Measurements from ENCODE around the gene NRG2. TPM values are rescaled to one million over a fixed set of nuclear protein-coding genes. Genes with fewer than 3 reads are reported as not detected.

Gene NRG2
- total RNA-seq, 1 experiment from 2014 or later: 0.23 TPM

DNA sequence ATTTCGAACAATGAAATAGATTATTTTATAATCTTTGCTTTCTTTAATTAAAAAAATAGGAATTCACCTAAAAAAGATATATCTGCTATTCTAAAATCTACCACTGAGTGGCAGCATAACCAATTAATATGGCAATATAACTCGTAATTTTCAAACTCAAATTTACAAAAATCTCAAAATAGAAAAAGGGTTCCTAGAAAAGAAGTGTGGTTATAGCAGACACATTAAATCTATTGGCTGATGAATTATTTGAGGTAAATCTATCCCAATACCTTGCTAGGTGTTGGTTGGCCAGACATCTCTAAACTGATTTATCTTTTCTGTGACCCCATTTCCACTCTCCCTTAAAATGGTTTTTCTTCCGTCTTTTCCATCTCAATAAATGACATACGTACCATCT lies 30.2 kb upstream of the NRG2 start:
- no TSS peak for BruUV-seq (replicated peaks)
- Mint-ChIP-seq H3K4me1 (ENCODE audit: insufficient read depth, unreplicated experiment) (no peaks in the 10 kb centered on the region), H3K9me3 (ENCODE audit: unreplicated experiment) (no peaks in the 10 kb centered on the region), H3K4me3 (ENCODE audit: unreplicated experiment) (no peak overlapping the region), H3K27ac (ENCODE audit: low read depth, unreplicated experiment) (no peak overlapping the region), H3K27me3 (ENCODE audit: insufficient read depth, unreplicated experiment) (peaks cover 15% of the 10 kb centered on the region), H3K36me3 (ENCODE audit: insufficient read depth, unreplicated experiment) (no peaks in the 10 kb centered on the region)
- CTCF ChIA-PET: interaction anchor here (0.6 to 9.2 kb wide), 46 partner anchors 8 to 1230 kb away, joined by 3 to 215 read pairs (median 5); partner anchors contain the start of genes HBEGF, NRG2 and SLC4A9
- POLR2A ChIA-PET: interaction anchor here (0.7 to 1.5 kb wide), 9 partner anchors 21 to 85 kb away, joined by 3 to 6 read pairs (median 4); partner anchors contain the start of gene PURA
- intact Hi-C loops (cut with micrococcal nuclease): loop anchor here (1.0 to 2.0 kb wide), 3 partner anchors 34 to 84 kb away; no protein-coding TSS in a partner anchor
- DNase-seq (ENCODE audit: unreplicated experiment): peak; percentile 33
- TF ChIP-seq, protein P1, sequence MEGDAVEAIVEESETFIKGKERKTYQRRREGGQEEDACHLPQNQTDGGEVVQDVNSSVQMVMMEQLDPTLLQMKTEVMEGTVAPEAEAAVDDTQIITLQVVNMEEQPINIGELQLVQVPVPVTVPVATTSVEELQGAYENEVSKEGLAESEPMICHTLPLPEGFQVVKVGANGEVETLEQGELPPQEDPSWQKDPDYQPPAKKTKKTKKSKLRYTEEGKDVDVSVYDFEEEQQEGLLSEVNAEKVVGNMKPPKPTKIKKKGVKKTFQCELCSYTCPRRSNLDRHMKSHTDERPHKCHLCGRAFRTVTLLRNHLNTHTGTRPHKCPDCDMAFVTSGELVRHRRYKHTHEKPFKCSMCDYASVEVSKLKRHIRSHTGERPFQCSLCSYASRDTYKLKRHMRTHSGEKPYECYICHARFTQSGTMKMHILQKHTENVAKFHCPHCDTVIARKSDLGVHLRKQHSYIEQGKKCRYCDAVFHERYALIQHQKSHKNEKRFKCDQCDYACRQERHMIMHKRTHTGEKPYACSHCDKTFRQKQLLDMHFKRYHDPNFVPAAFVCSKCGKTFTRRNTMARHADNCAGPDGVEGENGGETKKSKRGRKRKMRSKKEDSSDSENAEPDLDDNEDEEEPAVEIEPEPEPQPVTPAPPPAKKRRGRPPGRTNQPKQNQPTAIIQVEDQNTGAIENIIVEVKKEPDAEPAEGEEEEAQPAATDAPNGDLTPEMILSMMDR (IDR thresholded peaks at IDR 0.05; ENCODE audit: unreplicated experiment): peak; percentile 64

DNA sequence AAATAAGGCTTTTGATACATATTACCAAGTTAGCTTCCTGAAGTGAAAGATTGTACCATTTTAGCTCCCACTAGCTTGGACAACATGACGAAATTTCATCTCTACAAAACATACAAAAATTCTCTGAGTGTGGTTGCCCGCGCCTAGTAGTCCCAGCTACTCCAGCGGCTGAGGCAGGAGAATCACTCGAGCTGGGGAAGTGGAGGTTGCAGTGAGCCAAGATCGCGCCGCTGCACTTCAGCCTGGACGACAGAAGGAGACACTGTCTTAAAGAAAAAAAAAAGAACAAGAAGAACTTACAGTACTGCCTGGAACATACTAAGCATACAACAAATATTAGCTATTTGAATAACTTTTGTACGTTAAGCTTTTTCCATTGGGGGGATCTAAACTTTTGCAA lies 29.7 kb upstream of the NRG2 start:
- H3K4me3 Mint-ChIP-seq (ENCODE audit: unreplicated experiment): no peak overlapping the region
- H3K27me3 Mint-ChIP-seq (ENCODE audit: insufficient read depth, unreplicated experiment): peaks cover 20% of the 10 kb centered on the region
- no TSS peak for BruUV-seq (replicated peaks)
- no peak for DNase-seq (ENCODE audit: unreplicated experiment)
- H3K4me1 Mint-ChIP-seq (ENCODE audit: insufficient read depth, unreplicated experiment): no peaks in the 10 kb centered on the region
- H3K36me3 Mint-ChIP-seq (ENCODE audit: insufficient read depth, unreplicated experiment): no peaks in the 10 kb centered on the region
- TF ChIP-seq, protein P1 (IDR thresholded peaks at IDR 0.05; ENCODE audit: unreplicated experiment): no peak
- ChIA-PET POLR2A (interaction anchor here (0.6 to 1.5 kb wide), 9 partner anchors 33 to 148 kb away, joined by 3 to 6 read pairs (median 4); no protein-coding TSS in a partner anchor), CTCF (interaction anchor here (0.6 to 9.2 kb wide), 57 partner anchors 8 to 1229 kb away, joined by 3 to 215 read pairs (median 4); partner anchors contain the start of genes HBEGF, NRG2 and SLC4A9)
- H3K27ac Mint-ChIP-seq (ENCODE audit: low read depth, unreplicated experiment): no peak overlapping the region
- H3K9me3 Mint-ChIP-seq (ENCODE audit: unreplicated experiment): no peaks in the 10 kb centered on the region
- intact Hi-C loops (cut with micrococcal nuclease): loop anchor here (1.0 to 2.0 kb wide), 3 partner anchors 34 to 84 kb away; no protein-coding TSS in a partner anchor

DNA sequence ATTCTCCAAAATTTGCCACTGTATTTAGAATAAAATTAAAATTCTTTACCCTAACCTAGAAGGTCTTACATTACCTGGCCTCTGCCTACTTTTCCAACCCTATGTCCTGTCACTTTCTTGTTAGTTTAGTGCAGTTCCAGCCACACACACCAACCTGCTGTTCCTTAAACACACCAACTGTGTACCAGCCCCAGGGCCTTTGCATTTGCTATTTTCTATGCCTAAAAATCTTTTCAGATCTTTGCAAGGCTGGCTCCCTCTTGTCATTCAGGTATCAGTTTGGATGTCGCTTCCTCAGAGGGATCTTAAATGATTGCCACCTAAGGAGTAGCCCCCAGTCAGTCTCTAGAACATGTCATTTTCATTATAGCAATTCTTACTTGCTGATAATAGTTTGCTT lies 17.7 kb upstream of the NRG2 start:
- H3K4me1 Mint-ChIP-seq (ENCODE audit: insufficient read depth, unreplicated experiment): no peaks in the 10 kb centered on the region
- CTCF ChIA-PET: interaction anchor here (0.6 to 1.9 kb wide), 8 partner anchors 9 to 214 kb away, joined by 3 to 5 read pairs (median 3); no protein-coding TSS in a partner anchor
- no peaks in the 10 kb centered on the region for H3K9me3 Mint-ChIP-seq (ENCODE audit: unreplicated experiment)
- TF ChIP-seq, protein P1 (IDR thresholded peaks at IDR 0.05; ENCODE audit: unreplicated experiment): no peak
- POLR2A ChIA-PET: interaction anchor here (0.7 to 1.1 kb wide), 2 partner anchors 10 to 534 kb away, joined by 3 to 4 read pairs; no protein-coding TSS in a partner anchor
- H3K27me3 Mint-ChIP-seq (ENCODE audit: insufficient read depth, unreplicated experiment): peaks cover 24% of the 10 kb centered on the region
- no peaks in the 10 kb centered on the region for H3K36me3 Mint-ChIP-seq (ENCODE audit: insufficient read depth, unreplicated experiment)
- H3K4me3 Mint-ChIP-seq (ENCODE audit: unreplicated experiment): no peak overlapping the region
- no peak for DNase-seq (ENCODE audit: unreplicated experiment)
- BruUV-seq (replicated peaks): no TSS peak
- no peak overlapping the region for H3K27ac Mint-ChIP-seq (ENCODE audit: low read depth, unreplicated experiment)
- intact Hi-C loops (cut with micrococcal nuclease): no loop called here

DNA sequence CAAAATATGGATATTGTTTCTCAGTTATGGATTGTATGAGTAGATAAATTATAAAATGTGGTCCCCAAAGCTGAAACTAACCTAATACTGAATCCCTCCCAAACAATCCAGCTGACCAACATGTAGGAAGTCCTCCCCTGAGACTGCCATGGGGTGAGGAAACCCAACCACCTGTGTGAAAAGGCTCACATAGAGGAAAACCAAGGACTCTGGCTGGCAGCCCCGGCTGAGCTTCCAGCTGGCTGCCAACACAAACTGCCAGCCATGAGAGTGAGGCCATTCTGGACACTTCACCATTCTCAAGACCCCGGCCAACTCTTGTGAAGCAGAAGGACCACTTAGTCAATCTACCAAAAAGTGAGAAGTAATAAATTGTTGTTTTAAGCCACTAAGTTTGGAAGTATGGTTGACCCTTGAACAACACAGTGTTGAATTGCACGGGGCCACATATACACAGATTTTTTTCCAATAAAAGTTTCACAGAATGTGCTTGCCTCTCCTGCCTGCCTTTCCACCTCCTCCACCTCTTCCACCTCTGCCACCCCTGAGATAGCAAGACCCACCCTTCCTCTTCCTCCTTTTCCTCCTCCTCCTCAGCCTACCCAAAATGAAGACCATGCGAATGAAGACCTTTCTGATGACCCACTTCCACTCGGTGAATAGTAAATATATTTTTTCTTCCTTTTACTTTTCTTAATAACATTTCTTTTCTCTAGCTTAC lies 15.3 kb upstream of the NRG2 start:
- Mint-ChIP-seq H3K4me3 (ENCODE audit: unreplicated experiment) (no peak overlapping the region), H3K9me3 (ENCODE audit: unreplicated experiment) (no peaks in the 10 kb centered on the region), H3K27me3 (ENCODE audit: insufficient read depth, unreplicated experiment) (peaks cover 8% of the 10 kb centered on the region), H3K36me3 (ENCODE audit: insufficient read depth, unreplicated experiment) (no peaks in the 10 kb centered on the region), H3K27ac (ENCODE audit: low read depth, unreplicated experiment) (no peak overlapping the region), H3K4me1 (ENCODE audit: insufficient read depth, unreplicated experiment) (no peaks in the 10 kb centered on the region)
- TF ChIP-seq, protein P1 (IDR thresholded peaks at IDR 0.05; ENCODE audit: unreplicated experiment): no peak
- DNase-seq (ENCODE audit: unreplicated experiment): no peak
- ChIA-PET POLR2A (interaction anchor here (0.6 to 1.5 kb wide), 5 partner anchors 10 to 233 kb away, joined by 3 to 5 read pairs (median 4); no protein-coding TSS in a partner anchor), CTCF (interaction anchor here (0.6 to 2.2 kb wide), 6 partner anchors 11 to 337 kb away, joined by 3 to 8 read pairs (median 5); no protein-coding TSS in a partner anchor)
- BruUV-seq (replicated peaks): no TSS peak
- intact Hi-C loops (cut with micrococcal nuclease): no loop called here

All from MCF 10A (cell line).